ENCODE measurements around the gene MIF4GD.

DNA sequence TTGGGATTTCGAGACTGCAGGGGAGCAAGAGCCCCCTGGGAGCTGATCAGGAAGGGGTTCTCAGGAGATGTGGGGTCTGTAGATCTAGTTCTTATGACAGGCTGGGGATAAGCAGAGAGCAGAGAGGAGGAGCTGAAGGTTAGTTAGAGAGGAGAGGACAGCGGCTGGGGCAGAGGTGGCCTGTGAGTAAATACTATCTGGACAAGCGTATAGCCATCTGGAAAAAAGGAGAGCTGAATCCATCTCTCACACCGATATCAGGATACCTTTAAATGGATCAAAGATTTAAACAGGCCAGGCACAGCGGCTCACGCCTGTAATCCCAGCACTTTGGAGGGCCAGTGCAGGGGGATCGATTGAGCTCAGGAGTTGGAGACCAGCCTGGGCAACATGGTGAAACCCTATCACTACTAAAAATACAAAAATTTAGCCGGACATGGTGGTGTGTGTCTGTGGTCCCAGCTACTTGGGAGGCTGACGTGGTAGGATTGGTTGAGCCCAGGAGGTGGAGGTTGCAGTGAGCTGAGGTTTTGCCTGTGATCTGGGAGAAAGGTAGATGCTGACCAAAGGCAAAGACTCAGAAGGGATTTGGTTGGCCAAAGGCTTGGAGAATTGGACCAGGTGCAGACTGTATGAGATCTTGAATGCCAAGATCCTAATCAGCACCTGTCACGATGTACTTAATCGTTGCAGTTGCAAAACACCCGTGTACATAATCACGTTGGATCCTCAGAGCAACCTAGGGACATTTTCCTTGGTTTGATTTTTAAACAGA lies 37.1 kb upstream of the MIF4GD start:
- TF ChIP-seq, protein P1, sequence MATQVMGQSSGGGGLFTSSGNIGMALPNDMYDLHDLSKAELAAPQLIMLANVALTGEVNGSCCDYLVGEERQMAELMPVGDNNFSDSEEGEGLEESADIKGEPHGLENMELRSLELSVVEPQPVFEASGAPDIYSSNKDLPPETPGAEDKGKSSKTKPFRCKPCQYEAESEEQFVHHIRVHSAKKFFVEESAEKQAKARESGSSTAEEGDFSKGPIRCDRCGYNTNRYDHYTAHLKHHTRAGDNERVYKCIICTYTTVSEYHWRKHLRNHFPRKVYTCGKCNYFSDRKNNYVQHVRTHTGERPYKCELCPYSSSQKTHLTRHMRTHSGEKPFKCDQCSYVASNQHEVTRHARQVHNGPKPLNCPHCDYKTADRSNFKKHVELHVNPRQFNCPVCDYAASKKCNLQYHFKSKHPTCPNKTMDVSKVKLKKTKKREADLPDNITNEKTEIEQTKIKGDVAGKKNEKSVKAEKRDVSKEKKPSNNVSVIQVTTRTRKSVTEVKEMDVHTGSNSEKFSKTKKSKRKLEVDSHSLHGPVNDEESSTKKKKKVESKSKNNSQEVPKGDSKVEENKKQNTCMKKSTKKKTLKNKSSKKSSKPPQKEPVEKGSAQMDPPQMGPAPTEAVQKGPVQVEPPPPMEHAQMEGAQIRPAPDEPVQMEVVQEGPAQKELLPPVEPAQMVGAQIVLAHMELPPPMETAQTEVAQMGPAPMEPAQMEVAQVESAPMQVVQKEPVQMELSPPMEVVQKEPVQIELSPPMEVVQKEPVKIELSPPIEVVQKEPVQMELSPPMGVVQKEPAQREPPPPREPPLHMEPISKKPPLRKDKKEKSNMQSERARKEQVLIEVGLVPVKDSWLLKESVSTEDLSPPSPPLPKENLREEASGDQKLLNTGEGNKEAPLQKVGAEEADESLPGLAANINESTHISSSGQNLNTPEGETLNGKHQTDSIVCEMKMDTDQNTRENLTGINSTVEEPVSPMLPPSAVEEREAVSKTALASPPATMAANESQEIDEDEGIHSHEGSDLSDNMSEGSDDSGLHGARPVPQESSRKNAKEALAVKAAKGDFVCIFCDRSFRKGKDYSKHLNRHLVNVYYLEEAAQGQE (IDR thresholded peaks at IDR 0.05; ENCODE audit: insufficient read depth in 1 of 2, low read depth in 2 of 2, low read length in 2 of 2): no peak
- TF ChIP-seq POLR2AphosphoS5 (IDR thresholded peaks at IDR 0.05; ENCODE audit: low read depth, low read length): no peak
- TF ChIP-seq TAF1 (IDR thresholded peaks at IDR 0.05; ENCODE audit: borderline replicate concordance, insufficient read depth, low read length): no peak

Measured in PFSK-1 (cell line).